PC-9 (cell line): ENCODE measurements around the gene ITGAX.

ENCODE experiments used
- EZH2 ChIP-seq: fragments of 200-600 bp; sonication (generic); IDR thresholded peaks from 2 replicates; pipeline ENCODE4 v1.8.0; 2017; ENCODE audit warnings: antibody characterized with exemption, low read depth
- TF ChIP-seq, protein P1 (sequence below): fragments of 200-600 bp; sonication (generic); conservative IDR thresholded peaks from 2 replicates; pipeline ENCODE4 v1.6.1; 2017; ENCODE audit warnings: mixed run types, antibody characterized with exemption, mild to moderate bottlenecking, moderate library complexity

DNA sequence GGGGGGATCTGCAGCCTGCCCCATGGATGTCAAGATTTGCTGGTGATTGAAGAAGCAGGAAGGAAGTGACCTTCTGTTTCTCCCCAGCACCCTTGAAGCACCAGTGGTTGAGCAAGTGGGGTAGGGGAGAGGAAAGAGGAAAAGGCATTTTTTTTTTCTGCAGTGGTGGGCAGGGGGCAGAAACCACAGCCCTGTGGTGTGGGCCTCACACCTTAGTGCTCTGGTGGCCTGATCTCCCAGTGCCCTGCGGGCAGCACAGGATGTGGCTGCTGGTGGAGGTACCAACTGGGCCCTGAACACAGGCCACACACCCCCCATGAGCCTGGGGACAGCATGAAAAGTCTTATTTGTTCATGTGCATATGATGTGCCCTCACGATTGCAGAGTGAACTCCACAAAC, 45.2 kb downstream of the ITGAX start:
- TF ChIP-seq, protein P1, sequence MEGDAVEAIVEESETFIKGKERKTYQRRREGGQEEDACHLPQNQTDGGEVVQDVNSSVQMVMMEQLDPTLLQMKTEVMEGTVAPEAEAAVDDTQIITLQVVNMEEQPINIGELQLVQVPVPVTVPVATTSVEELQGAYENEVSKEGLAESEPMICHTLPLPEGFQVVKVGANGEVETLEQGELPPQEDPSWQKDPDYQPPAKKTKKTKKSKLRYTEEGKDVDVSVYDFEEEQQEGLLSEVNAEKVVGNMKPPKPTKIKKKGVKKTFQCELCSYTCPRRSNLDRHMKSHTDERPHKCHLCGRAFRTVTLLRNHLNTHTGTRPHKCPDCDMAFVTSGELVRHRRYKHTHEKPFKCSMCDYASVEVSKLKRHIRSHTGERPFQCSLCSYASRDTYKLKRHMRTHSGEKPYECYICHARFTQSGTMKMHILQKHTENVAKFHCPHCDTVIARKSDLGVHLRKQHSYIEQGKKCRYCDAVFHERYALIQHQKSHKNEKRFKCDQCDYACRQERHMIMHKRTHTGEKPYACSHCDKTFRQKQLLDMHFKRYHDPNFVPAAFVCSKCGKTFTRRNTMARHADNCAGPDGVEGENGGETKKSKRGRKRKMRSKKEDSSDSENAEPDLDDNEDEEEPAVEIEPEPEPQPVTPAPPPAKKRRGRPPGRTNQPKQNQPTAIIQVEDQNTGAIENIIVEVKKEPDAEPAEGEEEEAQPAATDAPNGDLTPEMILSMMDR, result no peak
- no peak for TF ChIP-seq EZH2
